ENCODE data around the gene KLC4. TPM values are rescaled to one million over a fixed set of nuclear protein-coding genes. Genes with fewer than 3 reads are reported as not detected.

The KLC4 gene
- total RNA-seq, 1 donor = 17.7 TPM

DNA sequence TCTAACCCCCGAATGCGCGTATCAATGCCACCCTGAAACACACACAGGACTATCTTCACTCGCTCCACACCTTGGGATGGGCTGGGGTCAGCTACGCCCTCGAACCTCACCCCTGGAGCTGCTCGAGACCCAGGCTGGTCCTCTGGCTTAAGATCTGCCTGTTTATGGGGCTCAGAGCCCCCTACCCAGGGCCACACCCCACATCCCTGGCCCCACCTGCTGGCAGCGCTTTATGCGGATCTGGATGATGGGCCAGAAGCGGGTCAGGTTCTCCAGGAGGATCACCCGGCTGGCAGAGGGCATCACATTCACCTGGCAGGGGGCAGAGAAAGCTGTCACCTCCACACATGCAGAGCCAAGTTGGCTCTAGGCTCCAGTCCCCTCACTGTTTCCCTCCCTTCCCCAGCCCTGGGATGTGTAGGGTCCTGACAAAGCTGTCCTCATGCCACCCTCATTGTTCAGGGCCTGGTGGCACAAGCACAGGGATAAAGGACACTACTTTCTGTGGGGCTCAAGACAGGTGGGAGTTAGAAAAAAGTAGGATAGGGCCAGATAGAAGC lies 14.0 kb upstream of the KLC4 start:
- no peaks in the 10 kb centered on the region for H3K4me1 ChIP-seq (ENCODE audit: insufficient read depth, low read length)
- TF ChIP-seq, protein P1, sequence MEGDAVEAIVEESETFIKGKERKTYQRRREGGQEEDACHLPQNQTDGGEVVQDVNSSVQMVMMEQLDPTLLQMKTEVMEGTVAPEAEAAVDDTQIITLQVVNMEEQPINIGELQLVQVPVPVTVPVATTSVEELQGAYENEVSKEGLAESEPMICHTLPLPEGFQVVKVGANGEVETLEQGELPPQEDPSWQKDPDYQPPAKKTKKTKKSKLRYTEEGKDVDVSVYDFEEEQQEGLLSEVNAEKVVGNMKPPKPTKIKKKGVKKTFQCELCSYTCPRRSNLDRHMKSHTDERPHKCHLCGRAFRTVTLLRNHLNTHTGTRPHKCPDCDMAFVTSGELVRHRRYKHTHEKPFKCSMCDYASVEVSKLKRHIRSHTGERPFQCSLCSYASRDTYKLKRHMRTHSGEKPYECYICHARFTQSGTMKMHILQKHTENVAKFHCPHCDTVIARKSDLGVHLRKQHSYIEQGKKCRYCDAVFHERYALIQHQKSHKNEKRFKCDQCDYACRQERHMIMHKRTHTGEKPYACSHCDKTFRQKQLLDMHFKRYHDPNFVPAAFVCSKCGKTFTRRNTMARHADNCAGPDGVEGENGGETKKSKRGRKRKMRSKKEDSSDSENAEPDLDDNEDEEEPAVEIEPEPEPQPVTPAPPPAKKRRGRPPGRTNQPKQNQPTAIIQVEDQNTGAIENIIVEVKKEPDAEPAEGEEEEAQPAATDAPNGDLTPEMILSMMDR (IDR thresholded peaks at IDR 0.05; ENCODE audit: extremely low read depth, low read depth, low read length) = no peak
- no peaks in the 10 kb centered on the region for H4K20me1 ChIP-seq (ENCODE audit: insufficient read depth, low read length)
- no peak overlapping the region for H3K4me2 ChIP-seq (ENCODE audit: insufficient read depth, low read length)
- H2AFZ ChIP-seq (ENCODE audit: low read length) = no peak overlapping the region
- H3K79me2 ChIP-seq (ENCODE audit: insufficient read depth, low read length) = peaks cover 5% of the 10 kb centered on the region
- no peak for DNase-seq (ENCODE audit: insufficient read length, low spot score, missing footprints)
- peaks cover 77% of the 10 kb centered on the region for H3K36me3 ChIP-seq (ENCODE audit: insufficient read depth, low read length)
- no peak overlapping the region for H3K4me3 ChIP-seq (ENCODE audit: insufficient read depth, low read length)
- no peaks in the 10 kb centered on the region for H3K9me3 ChIP-seq (ENCODE audit: low read depth, low read length)
- H3K27me3 ChIP-seq (ENCODE audit: insufficient read depth, low read length) = no peaks in the 10 kb centered on the region
- H3K27ac ChIP-seq (ENCODE audit: low read depth, low read length) = no peak overlapping the region

DNA sequence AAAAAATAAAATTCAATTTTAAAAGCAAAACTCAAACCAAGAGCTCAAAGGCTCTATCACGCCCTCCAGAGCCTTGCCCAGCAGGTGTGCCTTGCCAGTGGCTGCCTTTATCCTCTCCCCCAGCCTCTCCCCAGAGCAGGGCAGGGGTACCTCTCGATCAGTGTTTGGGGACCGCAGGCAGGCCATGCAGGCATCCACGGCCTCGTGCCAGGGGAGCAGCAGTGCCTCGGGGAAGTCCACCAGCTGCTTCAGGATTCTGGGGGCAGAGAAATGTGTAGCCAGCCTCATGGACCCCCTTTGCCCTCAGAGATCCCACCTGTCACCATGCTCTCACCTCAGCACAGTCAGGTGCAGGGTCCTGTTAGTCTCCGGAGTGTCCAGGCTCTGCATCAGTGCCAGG lies 11.4 kb upstream of the KLC4 start:
- Histone ChIP-seq H3K4me2 (ENCODE audit: insufficient read depth, low read length) (no peak overlapping the region), H3K27ac (ENCODE audit: low read depth, low read length) (no peak overlapping the region), H4K20me1 (ENCODE audit: insufficient read depth, low read length) (no peaks in the 10 kb centered on the region), H3K36me3 (ENCODE audit: insufficient read depth, low read length) (peaks cover 65% of the 10 kb centered on the region), H2AFZ (ENCODE audit: low read length) (no peak overlapping the region), H3K9me3 (ENCODE audit: low read depth, low read length) (no peaks in the 10 kb centered on the region), H3K27me3 (ENCODE audit: insufficient read depth, low read length) (no peaks in the 10 kb centered on the region), H3K79me2 (ENCODE audit: insufficient read depth, low read length) (peaks cover 30% of the 10 kb centered on the region), H3K4me1 (ENCODE audit: insufficient read depth, low read length) (peaks cover 17% of the 10 kb centered on the region), H3K4me3 (ENCODE audit: insufficient read depth, low read length) (no peak overlapping the region)
- peak; percentile 35 for DNase-seq (ENCODE audit: insufficient read length, low spot score, missing footprints)
- TF ChIP-seq, protein P1 (IDR thresholded peaks at IDR 0.05; ENCODE audit: extremely low read depth, low read depth, low read length) = no peak

DNA sequence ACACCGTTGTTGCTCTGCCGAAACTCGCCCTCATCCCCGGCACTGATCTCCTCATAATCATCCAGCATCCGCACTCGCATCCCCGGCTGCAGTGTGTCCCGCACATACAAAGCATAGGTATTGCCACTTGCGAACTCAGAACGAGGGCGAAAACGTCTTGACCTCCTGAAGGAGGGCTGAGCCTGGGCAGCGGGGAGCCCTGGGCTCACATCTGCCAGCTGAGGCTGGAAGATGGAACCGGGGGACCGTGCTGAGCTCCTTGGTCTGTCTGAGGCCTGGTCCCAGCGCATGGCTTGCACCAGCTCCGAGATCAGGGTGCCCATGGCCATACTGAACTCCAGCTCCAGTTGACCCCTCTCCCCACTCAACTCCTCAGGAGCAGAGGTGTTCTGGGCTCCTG lies 8.4 kb upstream of the KLC4 start:
- H3K4me1 ChIP-seq (ENCODE audit: insufficient read depth, low read length) = peaks cover 23% of the 10 kb centered on the region
- no peak overlapping the region for H3K4me3 ChIP-seq (ENCODE audit: insufficient read depth, low read length)
- peak; percentile 57 for DNase-seq (ENCODE audit: insufficient read length, low spot score, missing footprints)
- no peaks in the 10 kb centered on the region for H3K9me3 ChIP-seq (ENCODE audit: low read depth, low read length)
- peaks cover 49% of the 10 kb centered on the region for H3K36me3 ChIP-seq (ENCODE audit: insufficient read depth, low read length)
- H3K27ac ChIP-seq (ENCODE audit: low read depth, low read length) = no peak overlapping the region
- H2AFZ ChIP-seq (ENCODE audit: low read length) = no peak overlapping the region
- peak overlapping the region; percentile 97 for H3K4me2 ChIP-seq (ENCODE audit: insufficient read depth, low read length)
- TF ChIP-seq, protein P1 (IDR thresholded peaks at IDR 0.05; ENCODE audit: extremely low read depth, low read depth, low read length) = no peak
- H3K79me2 ChIP-seq (ENCODE audit: insufficient read depth, low read length) = peaks cover 36% of the 10 kb centered on the region
- H3K27me3 ChIP-seq (ENCODE audit: insufficient read depth, low read length) = no peaks in the 10 kb centered on the region
- no peaks in the 10 kb centered on the region for H4K20me1 ChIP-seq (ENCODE audit: insufficient read depth, low read length)

DNA sequence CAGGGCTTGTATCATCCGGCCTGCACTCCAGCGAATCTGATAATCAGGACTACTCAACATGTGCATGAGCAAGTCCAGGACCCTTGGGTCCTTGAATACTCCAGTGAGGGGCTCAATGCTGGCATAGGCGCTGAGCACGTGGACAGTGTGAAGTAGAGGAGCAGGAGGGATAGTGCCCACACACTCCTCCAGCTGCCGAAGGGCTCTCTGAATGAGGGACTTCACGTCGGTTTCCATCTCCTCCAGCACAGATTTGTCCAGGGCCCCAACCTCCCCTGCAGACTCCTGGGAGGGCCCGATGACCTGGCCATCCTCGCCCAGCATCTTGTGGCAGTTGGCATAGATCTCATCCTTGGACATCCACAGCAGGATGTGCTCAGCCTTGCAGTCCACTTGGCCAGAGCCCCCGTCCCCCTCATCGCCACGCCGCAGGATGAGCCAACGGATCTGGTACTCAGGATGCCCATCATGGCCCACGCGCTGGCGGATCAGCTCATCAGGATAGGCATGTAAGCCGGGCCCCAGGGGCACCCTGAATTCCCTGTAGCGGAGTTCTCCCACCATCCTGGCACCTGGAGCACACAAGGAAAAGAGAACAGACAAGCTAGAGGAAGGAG lies 7.1 kb upstream of the KLC4 start:
- peaks cover 41% of the 10 kb centered on the region for H3K36me3 ChIP-seq (ENCODE audit: insufficient read depth, low read length)
- no peaks in the 10 kb centered on the region for H3K9me3 ChIP-seq (ENCODE audit: low read depth, low read length)
- peak overlapping the region; percentile 92 for H3K27ac ChIP-seq (ENCODE audit: low read depth, low read length)
- no peaks in the 10 kb centered on the region for H4K20me1 ChIP-seq (ENCODE audit: insufficient read depth, low read length)
- H3K27me3 ChIP-seq (ENCODE audit: insufficient read depth, low read length) = no peaks in the 10 kb centered on the region
- H3K4me2 ChIP-seq (ENCODE audit: insufficient read depth, low read length) = peak overlapping the region; percentile 97
- peak overlapping the region; percentile 78 for H3K4me3 ChIP-seq (ENCODE audit: insufficient read depth, low read length)
- H2AFZ ChIP-seq (ENCODE audit: low read length) = peak overlapping the region; percentile 7
- peaks cover 23% of the 10 kb centered on the region for H3K4me1 ChIP-seq (ENCODE audit: insufficient read depth, low read length)
- peaks cover 36% of the 10 kb centered on the region for H3K79me2 ChIP-seq (ENCODE audit: insufficient read depth, low read length)
- TF ChIP-seq, protein P1 (IDR thresholded peaks at IDR 0.05; ENCODE audit: extremely low read depth, low read depth, low read length) = no peak
- peak; percentile 66 for DNase-seq (ENCODE audit: insufficient read length, low spot score, missing footprints)
